ENCODE measurements around the gene ZNF573.
"Not testable (repeated sequence)": the region's sequence is repeated elsewhere in the genome, so short reads cannot be mapped to it uniquely, and the experiment has no call there.

The ZNF573 gene

GRCh38 chr19:37779127-37780005 is at the start of gene ZNF573:
Gene ZNF573 (minus strand): TSS chr19:37779586. CDS start chr19:37773729, 5,857 bp downstream.
- peak; percentile 68 for DNase-seq (ENCODE audit: low read depth)

- no peak for DNase-seq (ENCODE audit: low read depth)
Observed at GRCh38 chr19:37817180-37817981, 38.0 kb upstream of the ZNF573 start.

GRCh38 chr19:37815611-37816010 is 36.2 kb upstream of the ZNF573 start:
- not testable (repeated sequence) for DNase-seq (ENCODE audit: low read depth)

GRCh38 chr19:37813340-37813739 is 34.0 kb upstream of the ZNF573 start:
- DNase-seq (ENCODE audit: low read depth): no peak

- no peak for DNase-seq (ENCODE audit: low read depth)
Observed at GRCh38 chr19:37809366-37809765, 30.0 kb upstream of the ZNF573 start.

GRCh38 chr19:37803249-37803840 is 24.0 kb upstream of the ZNF573 start:
- DNase-seq (ENCODE audit: low read depth): no peak

GRCh38 chr19:37790244-37790925 is 11.0 kb upstream of the ZNF573 start:
- DNase-seq (ENCODE audit: low read depth): no peak

- peak; percentile 6 for DNase-seq (ENCODE audit: low read depth)
Observed at GRCh38 chr19:37778613-37779126, 716 bp downstream of the ZNF573 start.

- DNase-seq (ENCODE audit: low read depth): no peak
Observed at GRCh38 chr19:37770985-37771384, 8.4 kb downstream of the ZNF573 start.

- DNase-seq (ENCODE audit: low read depth): peak; percentile 8
Observed at GRCh38 chr19:37763488-37763887, 15.9 kb downstream of the ZNF573 start.

- DNase-seq (ENCODE audit: low read depth): not testable (repeated sequence)
Observed at GRCh38 chr19:37757683-37758082, 21.7 kb downstream of the ZNF573 start.

GRCh38 chr19:37738371-37738770 is 41.0 kb downstream of the ZNF573 start:
- no peak for DNase-seq (ENCODE audit: low read depth)

GRCh38 chr19:37725181-37725580 is 54.2 kb downstream of the ZNF573 start:
- DNase-seq (ENCODE audit: low read depth): no peak

GRCh38 chr19:37719927-37720265 is 59.5 kb downstream of the ZNF573 start:
- no peak for DNase-seq (ENCODE audit: low read depth)

GRCh38 chr19:37719111-37719926 is 60.1 kb downstream of the ZNF573 start, which contains the start of gene ZNF607:
Gene ZNF607 (minus strand): TSS chr19:37719761. CDS start chr19:37711618, 8,143 bp downstream.
- peak; percentile 34 for DNase-seq (ENCODE audit: low read depth)

- no peak for DNase-seq (ENCODE audit: low read depth)
Observed at GRCh38 chr19:37718304-37718703, 61.1 kb downstream of the ZNF573 start.

- no peak for DNase-seq (ENCODE audit: low read depth)
Observed at GRCh38 chr19:37716140-37716539, 63.2 kb downstream of the ZNF573 start.

GRCh38 chr19:37706052-37706605 is 73.3 kb downstream of the ZNF573 start:
- DNase-seq (ENCODE audit: low read depth): no peak

GRCh38 chr19:37699057-37699456 is 80.3 kb downstream of the ZNF573 start:
- no peak for DNase-seq (ENCODE audit: low read depth)

GRCh38 chr19:37698216-37698615 is 81.2 kb downstream of the ZNF573 start:
- no peak for DNase-seq (ENCODE audit: low read depth)

Data from GM04503 (cell line).